DND-41 (cell line): ENCODE results near the gene CLDN14.

Experiments used
- CTCF ChIP-seq: IDR thresholded peaks from 2 replicates; pipeline ENCODE4 v1.5.1; 2012; ENCODE audit warnings: borderline replicate concordance, low read length, moderate library complexity, mild to moderate bottlenecking; ENCODE audit not compliant: poor library complexity, severe bottlenecking; ENCODE audit errors: extremely low read depth
- EZH2 ChIP-seq: IDR thresholded peaks from 3 replicates; pipeline ENCODE4 v1.6.1; 2012; ENCODE audit warnings: borderline replicate concordance, low read depth, mild to moderate bottlenecking, moderate library complexity, low read length, inconsistent platforms; ENCODE audit not compliant: severe bottlenecking

- TF ChIP-seq CTCF (no peak), EZH2 (no peak)
Measured at GRCh38 chr21:36482181-36482580, 2.3 kb upstream of the CLDN14 start.
